Measurements from ENCODE around the gene AK9.

GRCh38 chr6:109475625-109476024 is 215.4 kb downstream of the AK9 start:
- TF ChIP-seq, protein P1, sequence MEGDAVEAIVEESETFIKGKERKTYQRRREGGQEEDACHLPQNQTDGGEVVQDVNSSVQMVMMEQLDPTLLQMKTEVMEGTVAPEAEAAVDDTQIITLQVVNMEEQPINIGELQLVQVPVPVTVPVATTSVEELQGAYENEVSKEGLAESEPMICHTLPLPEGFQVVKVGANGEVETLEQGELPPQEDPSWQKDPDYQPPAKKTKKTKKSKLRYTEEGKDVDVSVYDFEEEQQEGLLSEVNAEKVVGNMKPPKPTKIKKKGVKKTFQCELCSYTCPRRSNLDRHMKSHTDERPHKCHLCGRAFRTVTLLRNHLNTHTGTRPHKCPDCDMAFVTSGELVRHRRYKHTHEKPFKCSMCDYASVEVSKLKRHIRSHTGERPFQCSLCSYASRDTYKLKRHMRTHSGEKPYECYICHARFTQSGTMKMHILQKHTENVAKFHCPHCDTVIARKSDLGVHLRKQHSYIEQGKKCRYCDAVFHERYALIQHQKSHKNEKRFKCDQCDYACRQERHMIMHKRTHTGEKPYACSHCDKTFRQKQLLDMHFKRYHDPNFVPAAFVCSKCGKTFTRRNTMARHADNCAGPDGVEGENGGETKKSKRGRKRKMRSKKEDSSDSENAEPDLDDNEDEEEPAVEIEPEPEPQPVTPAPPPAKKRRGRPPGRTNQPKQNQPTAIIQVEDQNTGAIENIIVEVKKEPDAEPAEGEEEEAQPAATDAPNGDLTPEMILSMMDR (conservative IDR thresholded peaks at IDR 0.05; ENCODE audit: low read depth, low read length), result no peak
- TF ChIP-seq POLR2A (IDR thresholded peaks at IDR 0.05; ENCODE audit: low read depth, low read length), result no peak
- TF ChIP-seq, protein P2, sequence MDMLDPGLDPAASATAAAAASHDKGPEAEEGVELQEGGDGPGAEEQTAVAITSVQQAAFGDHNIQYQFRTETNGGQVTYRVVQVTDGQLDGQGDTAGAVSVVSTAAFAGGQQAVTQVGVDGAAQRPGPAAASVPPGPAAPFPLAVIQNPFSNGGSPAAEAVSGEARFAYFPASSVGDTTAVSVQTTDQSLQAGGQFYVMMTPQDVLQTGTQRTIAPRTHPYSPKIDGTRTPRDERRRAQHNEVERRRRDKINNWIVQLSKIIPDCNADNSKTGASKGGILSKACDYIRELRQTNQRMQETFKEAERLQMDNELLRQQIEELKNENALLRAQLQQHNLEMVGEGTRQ (IDR thresholded peaks at IDR 0.05; ENCODE audit: low read depth, low read length), result no peak
- TF ChIP-seq RAD21 (IDR thresholded peaks at IDR 0.05; ENCODE audit: low read length), result no peak
